ENCODE measurements around the gene ATP6V0A1.

GRCh38 chr17:42409523-42410318, 49.0 kb upstream of the ATP6V0A1 start:
- TF ChIP-seq REST (IDR thresholded peaks at IDR 0.05; ENCODE audit: insufficient read depth in 1 of 2, low read depth in 2 of 2, low read length in 1 of 2) = no peak
- TF ChIP-seq CTCF (IDR thresholded peaks at IDR 0.05) = no peak
- no peak for TF ChIP-seq POLR2AphosphoS5 (IDR thresholded peaks at IDR 0.05; ENCODE audit: low read depth, low read length)
- TF ChIP-seq SIN3A (IDR thresholded peaks at IDR 0.05; ENCODE audit: borderline replicate concordance, insufficient read depth, low read depth, low read length) = no peak

Data from Panc1 (cell line).